Hematopoietic multipotent progenitor cell treated with erythropoietin and hydrocortisone succinate and interleukin-3 and kit ligand, for 6 days (in vitro differentiated cells): ENCODE measurements around the gene NPPB.

Experiments used
- DNase-seq: peaks from one replicate; pipeline ENCODE4 v3.0.0-alpha.2; 2015

The NPPB gene

DNA sequence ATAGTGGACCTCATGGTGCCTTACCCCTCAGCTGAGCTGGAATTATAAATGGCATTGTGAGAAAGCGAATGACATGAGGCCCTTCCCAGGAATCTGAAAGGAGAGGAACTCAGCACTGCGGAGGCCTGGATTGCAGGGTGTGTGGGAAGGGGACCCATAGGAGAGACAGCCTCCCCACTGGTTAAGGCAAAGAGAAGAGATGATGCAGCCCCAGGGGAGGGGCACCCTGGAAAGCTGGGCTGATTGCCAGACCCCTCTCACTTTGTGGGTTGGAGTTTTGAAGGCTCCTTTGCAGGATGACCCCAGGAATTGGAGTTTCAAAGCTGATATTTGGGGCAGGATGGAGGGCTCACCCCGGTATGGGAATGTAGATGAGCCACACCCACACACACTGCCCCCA is 2.0 kb downstream of the NPPB start:
- no peak for DNase-seq

DNA sequence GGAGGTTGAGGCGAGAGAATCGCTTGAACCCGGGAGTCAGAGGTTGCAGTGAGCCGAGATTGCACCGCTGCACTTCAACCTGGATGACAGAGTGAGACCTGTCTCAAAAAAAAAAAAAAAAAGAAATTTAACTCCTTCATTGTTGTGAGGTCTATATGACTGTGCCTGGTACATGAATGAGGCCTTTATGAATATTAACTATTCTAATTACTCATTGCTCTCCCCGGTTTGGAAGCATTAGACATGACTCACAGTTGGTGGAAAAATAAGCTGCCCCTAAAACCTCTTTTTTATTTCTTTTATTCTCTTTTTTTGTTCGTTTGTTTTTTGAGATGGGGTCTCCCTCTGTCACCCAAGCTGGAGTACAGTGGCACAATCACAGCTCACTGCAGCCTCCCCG is 3.3 kb downstream of the NPPB start:
- DNase-seq: no peak

DNA sequence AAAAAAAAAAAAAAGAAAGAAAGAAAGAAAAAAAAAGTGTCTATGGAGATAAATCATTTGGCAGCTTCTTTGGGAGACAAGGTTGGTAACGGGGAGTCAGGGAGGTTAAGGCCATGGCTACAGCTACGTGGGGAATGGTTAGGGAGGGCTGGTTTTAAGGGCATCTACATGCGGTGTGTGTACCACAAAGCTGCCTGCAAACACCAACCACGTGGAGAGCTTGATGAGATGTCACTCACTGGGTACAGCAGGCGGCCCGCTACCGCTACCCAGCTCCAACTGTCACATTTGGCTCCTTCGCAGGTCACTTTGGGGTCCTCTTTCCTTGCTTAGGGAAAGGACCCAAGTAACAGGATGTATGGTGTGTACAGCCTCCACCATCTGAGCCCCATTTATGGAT is 4.2 kb downstream of the NPPB start:
- no peak for DNase-seq

DNA sequence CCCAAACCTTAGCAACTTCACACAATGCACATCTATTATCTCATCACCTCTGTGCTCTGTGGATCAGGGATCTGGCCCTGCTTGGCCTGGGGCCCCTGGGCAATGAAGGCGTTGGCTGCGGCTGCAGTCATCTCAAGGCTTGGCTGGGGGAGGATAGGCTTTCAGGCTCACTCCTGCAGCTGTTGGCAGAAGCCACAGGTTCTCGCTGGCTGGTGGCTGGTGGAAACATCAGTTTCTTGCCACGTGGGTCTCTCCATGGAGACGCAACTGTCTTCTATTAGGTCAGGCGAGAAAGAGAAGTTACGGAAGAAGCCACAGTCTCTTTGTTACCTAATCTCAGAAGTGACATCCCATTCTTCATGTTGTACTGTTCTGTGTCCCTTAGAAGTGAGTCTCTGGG is 7.6 kb downstream of the NPPB start:
- DNase-seq: peak; percentile 70

DNA sequence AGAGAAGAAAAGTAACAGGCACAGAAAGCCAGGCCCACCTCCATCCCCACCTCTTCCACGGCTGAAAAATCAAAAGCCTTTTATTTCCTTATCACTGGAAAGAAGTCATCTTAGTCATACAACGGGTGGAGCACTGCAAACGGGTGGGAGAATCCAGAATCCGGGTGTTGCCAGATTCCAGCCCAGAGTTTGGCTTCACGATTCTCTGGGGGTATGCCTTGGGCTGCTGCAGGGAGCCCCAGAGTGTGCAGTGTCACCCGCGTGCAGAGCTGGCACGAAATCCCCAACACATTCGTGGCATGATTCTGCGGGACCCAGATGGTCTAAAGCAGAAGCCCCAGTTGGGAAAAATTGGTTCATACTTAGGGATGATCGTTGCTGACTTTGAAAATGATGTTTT is 8.6 kb downstream of the NPPB start:
- DNase-seq: no peak

DNA sequence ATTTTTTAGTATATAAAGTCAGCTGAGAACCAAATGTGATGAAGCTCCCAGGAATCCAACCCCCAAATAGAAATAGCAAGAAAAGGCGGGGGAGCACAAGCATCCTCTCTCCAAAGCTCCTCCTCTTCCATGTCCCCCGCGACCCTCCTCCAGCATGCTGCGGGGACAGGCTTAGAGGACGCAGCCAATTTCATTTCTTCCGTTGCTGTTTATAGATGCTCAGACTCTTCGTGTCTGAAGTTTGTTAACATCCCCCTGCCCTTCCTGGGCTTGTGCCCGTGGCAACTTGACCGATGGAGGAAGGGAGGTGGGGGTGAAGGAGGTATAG is 10.4 kb downstream of the NPPB start:
- no peak for DNase-seq

DNA sequence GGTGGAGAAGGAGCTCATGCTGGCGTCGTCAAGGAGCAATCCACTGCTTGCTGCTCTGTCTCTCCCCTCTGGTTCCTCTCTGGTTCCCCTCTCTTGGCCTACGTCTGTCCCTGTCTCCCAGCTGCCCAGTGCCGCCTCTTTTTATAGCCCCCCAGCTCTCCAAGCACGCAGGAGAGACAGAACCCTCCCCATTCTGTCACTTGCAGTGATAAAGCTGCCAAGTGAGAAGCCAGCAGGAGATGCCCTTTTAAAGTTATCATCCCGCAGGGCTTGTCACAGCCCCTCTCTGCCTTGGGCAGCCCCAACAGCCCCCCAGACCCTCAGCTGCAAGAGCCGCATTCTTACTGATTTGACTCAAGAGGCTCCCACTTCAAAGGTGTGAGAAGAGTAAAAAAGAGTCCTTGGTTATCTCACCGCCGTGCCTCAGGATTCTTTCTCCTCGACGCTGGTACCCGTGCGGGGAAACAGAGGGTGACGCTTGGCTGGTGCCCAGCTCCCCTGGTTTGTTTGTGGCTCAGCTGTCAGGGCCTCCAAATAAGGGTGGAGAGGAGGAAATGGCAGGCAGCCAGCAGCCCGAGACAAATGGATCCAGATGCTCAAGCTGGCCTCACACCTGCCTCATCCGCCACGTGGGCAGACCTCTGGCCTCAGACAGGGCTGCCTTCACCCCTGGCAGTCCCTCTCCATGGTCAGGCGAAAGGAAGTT is 10.9 kb downstream of the NPPB start, which contains the start of gene NPPA:
Gene NPPA (minus strand): TSS at position 117 of the 706 bp plus-strand sequence. CDS start 99 bp downstream, at position 18.
- DNase-seq: no peak

DNA sequence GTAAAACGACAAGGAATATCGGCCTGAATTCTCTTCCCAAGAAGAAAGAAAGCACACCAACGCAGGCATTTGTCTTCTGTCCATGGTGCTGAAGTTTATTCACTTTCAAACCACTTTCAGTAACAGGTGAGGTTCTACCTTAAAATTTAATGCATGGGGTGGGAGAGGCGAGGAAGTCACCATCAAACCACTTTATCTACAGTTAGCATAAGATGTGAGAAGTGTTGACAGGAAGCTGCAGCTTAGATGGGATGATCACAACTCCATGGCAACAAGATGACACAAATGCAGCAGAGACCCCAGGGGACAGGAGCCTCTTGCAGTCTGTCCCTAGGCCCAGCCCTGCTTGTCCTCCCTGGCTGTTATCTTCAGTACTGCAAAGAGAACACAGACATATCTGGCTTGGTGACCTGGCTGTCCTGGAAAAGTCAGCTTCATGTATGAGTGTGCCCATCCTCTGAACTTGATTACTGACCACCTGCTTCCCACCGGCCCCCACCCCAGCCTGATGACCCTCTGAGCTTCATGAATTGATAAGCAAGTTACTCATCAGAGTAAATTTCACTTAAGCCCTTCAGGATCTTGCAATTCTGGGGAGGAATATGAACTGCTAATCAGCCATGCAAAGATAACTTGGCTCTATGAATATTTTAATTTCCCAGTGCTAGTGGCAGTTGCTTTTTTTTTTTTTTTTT is 13.0 kb downstream of the NPPB start:
- peak; percentile 81 for DNase-seq

DNA sequence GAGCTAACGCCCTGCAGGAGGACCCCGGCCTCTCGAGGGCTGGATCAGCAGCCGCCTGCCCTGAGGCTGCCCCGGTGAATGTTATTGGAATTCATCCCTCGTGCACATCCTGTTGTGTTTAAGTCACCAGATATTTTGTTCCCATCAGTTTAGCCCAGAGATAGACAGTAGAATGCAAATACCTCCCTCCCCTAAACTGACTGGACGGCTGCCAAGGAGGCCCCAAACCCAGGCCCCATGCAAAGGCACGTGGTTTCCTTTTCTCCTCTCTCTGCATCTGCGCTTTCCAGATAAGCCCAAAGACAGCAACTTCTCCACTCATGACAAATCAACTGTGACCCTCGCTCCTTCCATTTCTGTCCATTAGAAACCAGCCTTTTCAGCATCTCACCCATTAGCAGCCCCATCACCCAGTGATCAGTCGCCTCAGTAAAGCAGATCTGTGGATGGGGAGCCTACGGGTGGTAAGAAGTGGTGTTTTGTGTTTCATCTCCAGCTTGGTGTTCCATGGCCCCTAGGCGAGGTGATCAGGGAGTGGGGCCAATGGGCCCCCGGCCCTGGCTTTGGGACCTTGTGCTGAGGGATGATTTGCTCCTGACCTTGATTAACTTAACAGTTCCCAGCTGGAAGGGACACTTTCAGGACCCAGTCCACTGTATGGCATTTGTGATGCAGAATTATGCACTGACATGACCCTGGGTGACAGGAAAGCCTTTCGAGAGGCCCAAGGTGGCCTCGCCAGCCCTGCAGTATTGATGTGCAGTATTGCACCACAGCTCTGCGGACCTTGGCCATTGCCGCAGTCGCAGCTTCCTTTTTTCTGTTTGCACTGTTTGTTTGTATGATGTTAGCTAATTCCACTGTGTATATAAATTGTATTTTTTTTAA is 16.3 kb downstream of the NPPB start:
- peak; percentile 100 for DNase-seq

DNA sequence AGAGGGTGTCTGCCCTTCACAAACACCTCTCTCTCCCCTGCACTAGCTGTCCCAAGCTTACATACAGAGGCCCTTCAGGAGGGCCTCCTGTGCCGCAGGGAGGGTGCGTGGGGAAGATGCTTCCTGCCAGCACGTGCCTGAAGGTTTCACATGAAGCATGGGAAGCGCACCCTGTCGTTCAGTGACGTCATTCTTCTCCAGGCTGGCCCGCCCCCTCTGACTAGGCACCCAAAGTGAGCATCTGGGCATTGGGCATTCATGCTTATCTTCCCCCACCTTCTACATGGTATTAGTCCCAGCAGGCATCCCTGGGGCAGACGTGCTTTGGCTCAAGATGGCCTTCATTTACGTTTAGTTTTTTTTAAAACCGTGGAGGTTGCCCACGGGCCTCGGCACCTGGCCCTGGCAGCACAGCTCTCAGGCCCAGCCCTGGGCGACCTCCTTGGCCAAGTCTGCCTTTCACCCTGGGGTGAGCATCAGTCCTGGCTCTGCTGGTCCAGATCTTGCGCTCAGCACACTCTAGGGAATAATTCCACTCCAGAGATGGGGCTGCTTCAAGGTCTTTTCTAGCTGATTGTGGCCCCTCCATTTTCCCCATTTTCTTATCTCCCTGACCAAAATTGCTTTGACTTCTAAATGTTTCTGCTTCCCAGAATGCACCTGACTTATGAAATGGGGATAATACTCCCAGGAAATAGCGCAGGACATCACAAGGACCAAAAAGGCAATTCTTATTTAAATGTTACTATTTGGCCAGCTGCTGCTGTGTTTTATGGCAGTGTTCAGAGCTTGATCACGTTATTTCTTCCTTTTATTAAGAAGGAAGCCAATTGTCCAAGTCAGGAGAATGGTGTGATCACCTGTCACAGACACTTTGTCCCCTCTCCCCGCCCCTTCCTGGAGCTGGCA is 17.2 kb downstream of the NPPB start:
- peak; percentile 94 for DNase-seq

DNA sequence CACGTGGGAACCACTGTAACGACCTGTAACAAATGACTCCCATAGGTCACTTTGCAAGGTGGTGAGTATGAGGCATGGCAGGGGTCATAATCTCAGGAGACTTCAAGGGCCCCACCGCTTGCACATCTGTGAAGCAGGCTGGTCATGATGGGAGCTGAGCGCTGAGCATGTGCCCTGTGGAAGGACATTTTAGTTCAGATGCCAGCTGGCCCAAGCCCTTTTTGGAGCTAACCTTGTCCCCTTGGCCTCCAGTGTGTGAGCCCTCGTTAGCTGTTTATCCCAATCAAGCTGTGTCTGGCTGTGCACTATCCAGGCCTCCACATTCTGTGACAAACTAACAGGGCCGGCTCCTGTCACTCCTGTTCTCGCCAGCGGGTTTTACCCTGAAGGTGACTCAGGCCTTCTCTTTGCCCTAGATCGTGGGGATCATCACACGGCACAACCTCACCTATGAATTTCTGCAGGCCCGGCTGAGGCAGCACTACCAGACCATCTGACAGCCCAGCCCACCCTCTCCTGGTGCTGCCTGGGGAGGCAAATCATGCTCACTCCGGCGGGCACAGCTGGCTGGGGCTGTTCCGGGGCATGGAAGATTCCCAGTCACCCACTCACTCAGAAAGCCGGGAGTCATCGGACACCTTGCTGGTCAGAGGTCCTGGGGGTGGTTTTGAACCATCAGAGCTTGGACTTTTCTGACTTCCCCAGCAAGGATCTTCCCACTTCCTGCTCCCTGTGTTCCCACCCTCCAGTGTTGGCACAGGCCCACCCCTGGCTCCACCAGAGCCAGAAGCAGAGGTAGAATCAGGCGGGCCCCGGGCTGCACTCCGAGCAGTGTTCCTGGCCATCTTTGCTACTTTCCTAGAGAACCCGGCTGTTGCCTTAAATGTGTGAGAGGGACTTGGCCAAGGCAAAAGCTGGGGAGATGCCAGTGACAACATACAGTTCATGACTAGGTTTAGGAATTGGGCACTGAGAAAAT is 18.7 kb downstream of the NPPB start:
- DNase-seq: no peak

DNA sequence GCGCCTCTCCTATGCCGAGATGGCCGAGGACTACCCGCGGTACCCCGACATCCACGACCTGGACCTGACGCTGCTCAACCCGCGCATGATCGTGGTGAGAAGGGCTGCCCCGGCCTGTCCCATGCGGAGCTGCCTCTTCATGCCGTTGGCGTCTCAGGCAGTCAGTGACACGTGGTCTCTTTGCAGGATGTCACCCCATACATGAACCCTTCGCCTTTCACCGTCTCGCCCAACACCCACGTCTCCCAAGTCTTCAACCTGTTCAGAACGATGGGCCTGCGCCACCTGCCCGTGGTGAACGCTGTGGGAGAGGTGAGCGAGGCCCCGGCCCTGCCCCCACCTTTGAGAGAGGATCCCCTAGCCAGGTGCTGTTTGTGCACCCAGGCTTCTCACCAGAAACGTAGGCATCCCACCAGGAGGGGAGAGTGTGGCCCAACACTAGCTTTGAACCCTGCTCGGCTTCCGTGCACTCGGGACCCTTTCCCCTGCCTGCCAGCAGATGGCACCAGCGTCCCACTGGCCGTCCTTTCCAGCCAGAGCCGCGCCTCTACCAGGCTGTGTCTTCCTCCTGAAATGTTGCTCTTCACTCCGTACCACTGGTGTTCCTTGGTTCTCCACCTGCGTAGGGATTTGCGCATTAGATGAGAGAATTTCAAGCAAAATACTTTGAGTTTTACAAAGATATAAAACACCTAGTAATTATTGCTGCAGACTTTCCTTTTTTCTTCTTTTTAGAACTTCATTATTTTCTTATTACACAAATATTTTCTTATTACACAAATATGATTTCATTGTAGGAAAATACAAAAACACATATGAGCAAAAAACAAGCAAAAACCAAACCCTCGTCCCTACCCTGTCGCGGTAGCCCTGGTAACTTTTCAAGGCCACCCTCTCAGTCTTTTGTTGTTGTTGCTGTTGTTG is 20.1 kb downstream of the NPPB start:
- peak; percentile 85 for DNase-seq

DNA sequence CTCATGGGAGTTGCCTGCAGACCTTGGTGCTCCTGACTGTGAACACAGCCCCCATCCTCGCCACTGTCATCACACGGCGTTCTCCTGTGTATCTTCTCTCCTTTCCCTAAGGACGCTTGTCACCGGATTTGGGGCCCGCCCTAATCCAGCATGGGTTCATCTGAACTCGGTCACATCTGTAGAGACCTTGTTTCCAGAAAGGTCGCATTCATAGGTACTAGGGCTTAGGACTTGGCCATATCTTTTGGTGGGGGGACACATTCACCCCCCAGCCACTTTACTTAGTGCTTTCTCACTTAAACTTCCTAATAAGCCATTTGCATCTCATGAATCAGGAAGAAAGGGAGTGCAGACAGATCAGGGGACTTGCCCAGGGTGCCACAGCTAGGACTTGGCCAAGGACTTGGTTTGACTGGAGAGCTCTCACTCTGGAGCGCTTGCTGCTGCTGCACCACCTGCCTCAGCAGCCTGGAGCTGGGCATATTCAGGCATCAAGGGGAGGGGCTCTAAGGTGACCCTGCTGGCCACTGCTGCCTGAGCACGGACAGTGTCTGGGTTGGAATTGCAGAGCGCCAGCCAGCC is 20.9 kb downstream of the NPPB start:
- no peak for DNase-seq

DNA sequence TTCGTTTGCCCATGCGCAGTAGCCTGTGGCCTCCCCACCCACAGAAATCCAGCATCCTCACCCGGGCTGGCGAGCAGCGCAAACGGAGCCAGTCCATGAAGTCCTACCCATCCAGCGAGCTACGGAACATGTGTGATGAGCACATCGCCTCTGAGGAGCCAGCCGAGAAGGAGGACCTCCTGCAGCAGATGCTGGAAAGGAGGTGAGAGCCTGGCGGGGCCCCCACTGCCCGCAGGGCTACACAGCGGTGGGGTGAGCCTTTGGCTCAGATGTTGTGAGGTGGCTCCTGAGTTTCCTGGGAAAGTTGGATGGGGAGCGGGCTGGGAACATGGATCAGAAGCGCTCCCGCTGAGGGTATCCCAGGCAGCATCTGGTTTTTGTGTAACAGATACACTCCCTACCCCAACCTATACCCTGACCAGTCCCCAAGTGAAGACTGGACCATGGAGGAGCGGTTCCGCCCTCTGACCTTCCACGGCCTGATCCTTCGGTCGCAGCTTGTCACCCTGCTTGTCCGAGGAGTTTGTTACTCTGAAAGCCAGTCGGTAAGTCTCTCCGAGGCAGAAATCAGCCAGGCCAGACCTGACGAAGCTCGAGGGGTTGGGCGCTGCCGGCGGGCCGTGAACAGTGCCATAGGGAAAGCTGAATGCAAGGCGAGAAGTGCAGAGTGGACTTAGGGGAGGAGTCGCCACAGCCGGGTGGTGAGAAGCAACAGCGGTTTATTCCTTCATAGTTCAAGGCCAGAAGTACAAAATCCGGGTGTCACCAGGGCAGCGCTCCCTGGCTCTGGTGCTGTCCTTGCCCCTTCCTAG is 21.6 kb downstream of the NPPB start:
- no peak for DNase-seq

DNA sequence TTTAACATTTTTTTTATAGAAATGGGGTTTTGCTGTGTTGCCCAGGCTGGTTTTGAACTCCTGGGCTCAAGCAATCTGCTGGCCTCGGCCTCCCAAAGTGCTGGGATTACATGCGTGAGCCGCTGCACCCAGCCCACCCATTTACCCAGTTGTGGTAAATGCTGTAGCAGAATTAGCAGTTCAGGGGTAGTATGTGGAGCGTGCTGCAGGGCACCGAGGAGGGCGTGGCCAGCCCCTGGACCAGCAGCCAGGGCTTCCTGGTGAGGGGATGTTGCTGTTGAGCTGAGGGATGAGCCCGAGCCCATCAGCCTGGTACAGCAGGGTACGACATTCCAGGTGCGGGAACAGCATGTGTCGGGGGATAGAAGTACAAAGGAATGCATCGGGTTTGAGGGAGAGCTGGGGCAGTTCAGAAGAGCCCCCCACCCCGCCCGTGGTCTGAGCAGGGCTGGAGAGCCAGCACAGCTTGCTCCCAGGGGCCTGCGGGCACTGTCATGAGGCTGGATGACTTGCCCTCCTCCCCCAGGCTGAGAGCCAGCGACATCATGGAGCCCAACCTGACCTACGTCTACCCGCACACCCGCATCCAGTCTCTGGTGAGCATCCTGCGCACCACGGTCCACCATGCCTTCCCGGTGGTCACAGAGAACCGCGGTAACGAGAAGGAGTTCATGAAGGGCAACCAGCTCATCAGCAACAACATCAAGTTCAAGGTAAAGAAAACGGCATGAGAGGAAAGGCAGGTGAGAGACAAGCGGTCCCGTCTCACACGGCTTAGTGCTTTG is 23.1 kb downstream of the NPPB start:
- no peak for DNase-seq

DNA sequence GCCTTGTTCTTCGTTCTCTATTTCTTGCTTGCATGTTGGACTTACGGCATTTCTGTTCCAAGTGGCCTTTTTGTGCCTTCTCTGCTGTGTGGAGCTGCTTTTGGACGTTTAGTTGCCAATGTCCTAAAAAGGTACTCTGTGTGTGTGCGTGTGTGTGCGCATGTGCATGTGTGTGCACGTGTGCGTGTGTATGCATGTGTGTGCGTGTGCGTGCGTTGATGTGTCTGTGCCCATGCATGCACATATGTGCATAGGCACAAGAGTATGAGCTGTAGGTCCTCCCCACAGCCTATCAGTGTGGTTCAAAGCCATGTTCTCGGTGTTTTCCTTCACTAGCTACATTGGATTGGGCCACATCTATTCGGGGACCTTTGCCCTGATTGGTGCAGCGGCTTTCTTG is 24.8 kb downstream of the NPPB start:
- no peak for DNase-seq

DNA sequence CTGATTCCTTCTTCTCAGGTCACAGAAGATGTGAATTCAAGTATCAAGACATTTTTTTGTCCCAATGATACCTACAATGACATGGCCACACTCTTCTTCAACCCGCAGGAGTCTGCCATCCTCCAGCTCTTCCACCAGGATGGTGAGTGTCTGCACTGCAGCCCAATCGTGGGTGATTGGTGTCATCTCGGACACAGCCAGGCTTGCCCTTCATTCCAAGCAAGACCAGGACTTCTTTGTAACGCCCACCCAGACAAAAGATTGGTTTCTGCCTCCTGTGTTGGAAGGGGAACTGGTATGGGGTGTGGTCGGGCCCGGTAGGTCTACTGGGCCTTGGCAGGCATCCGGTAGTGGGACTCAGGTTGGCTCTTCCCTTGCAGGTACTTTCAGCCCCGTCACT is 25.2 kb downstream of the NPPB start:
- DNase-seq: no peak
